Adrenal gland (tissue), 12 donors: ENCODE data around the gene FMNL2. TPM values are rescaled to one million over a fixed set of nuclear protein-coding genes. Genes with fewer than 3 reads are reported as not detected.
A peak's percentile ranks its signal among the peaks of the same experiment; 100 is the strongest.

Experiments used
- DNase-seq, 7 donors: peaks; one replicate each; pipeline ENCODE4 v3.0.0-alpha.2; 2019 to 2020
- H3K27ac ChIP-seq, 5 donors: fragments of 200-600 bp; sonication (generic) in 4 of 5; 1 replicate in 3 of 5; 2 replicates in 2 of 5; pipeline versions ENCODE4 v1.5.1 to v1.8.0; 2016 to 2020; ENCODE audit warnings: mild to moderate bottlenecking in 1 of 5
- H3K27me3 ChIP-seq: fragments of 200-600 bp; 2 replicates; pipeline ENCODE4 v1.8.0; 2021
- H3K36me3 ChIP-seq, 2 donors: fragments of 200-600 bp; replicated peaks in 1 of 2; 1 replicate in 1 of 2; 2 replicates in 1 of 2; pipeline versions ENCODE4 v1.5.1 to v1.8.0; 2018 to 2022
- H3K4me1 ChIP-seq, 2 donors: fragments of 200-600 bp; replicated peaks in 1 of 2; 1 replicate in 1 of 2; 2 replicates in 1 of 2; pipeline versions ENCODE4 v1.5.1 to v1.8.0; 2018 to 2021
- H3K4me3 ChIP-seq, 4 donors: fragments of 200-600 bp; sonication (generic) in 3 of 4; one replicate each; pipeline ENCODE4 v1.5.1; 2016 to 2018
- H3K9me3 ChIP-seq, 3 donors: fragments of 200-600 bp; sonication (generic) in 1 of 3; replicated peaks in 1 of 3; 1 replicate in 2 of 3; 2 replicates in 1 of 3; pipeline versions ENCODE4 v1.5.1 to v1.8.0; 2016 to 2021
- POLR2A ChIP-seq, 2 donors: fragments of 450-650 bp; IDR thresholded peaks; one replicate each; pipeline ENCODE4 v1.6.1; 2017; ENCODE audit warnings: antibody characterized with exemption in 2 of 2, mild to moderate bottlenecking in 2 of 2, moderate library complexity in 1 of 2
- WGBS, 4 donors: extraction: QIAGEN DNeasy Blood & Tissue Kit in 2 of 4; methylation state at CpG; one replicate each; pipeline versions ENCODE4 v1.1.5 to v1.1.7; 2013 to 2017; 5-methylcytosine and 5-hydroxymethylcytosine counted together
- intact Hi-C, 2 donors: fragments of 100-400 bp; cut with DNase I; formaldehyde crosslinking; loops; one replicate each; pipeline versions ENCODE4 v1.14.1 to v1.15.0; 2022 to 2023
- polyA plus RNA-seq, 3 donors: library from polyadenylated mRNA; stranded (reverse); fragments of 200-250 nt in 2 of 3; fragments of 350-450 nt in 1 of 3; fragmentation: Illumina TruSeq in 1 of 3; extraction: RNeasy Lipid Tissue Mini Kit (QIAGEN cat#74804) in 1 of 3; gene quantifications; one replicate each; pipeline ENCODE4 v1.2.3, GENCODE V29; 2013 to 2014
- total RNA-seq, 9 donors: library from RNA; depleted of rRNA in 4 of 9; stranded (reverse); fragments of >200 nt in 4 of 9; fragments of 120-200 nt in 1 of 9; fragmentation: NEBNext Ultra II Directional in 1 of 9; extraction: Animal tissue kit (Norgen Biotek cat#: 25700) in 1 of 9; gene quantifications; one replicate each; pipeline versions ENCODE4 v1.1.0 to v1.2.4, GENCODE V29; 2013 to 2023
- TF ChIP-seq, protein P1 (sequence below), 6 experiments: fragments of 450-650 bp in 4 of 6; fragments of 200-600 bp in 2 of 6; sonication (generic) in 1 of 6; IDR thresholded peaks; 1 replicate in 5 of 6; 2 replicates in 1 of 6; pipeline versions ENCODE4 v1.5.1 to v1.8.0; 2016 to 2021; ENCODE audit warnings: antibody characterized with exemption in 6 of 6, mild to moderate bottlenecking in 2 of 6, moderate library complexity in 1 of 6
- donor health status: healthy with polysubstance abuse.
- donor health status: Bipolar disorder and iron deficiency.
- donor health status: DM: yes; HTN: yes; CAD: no.
- donor health status: DM: no; HTN: no; CAD: no.
- donor health status: DM: no; HTN: no; CAD: no.
- donor health status: DM: yes; HTN: yes; CAD: no.

The FMNL2 gene
- total and polyA plus RNA-seq, 12 donors, result 23.5 to 54.2 (median 36.7) TPM

DNA sequence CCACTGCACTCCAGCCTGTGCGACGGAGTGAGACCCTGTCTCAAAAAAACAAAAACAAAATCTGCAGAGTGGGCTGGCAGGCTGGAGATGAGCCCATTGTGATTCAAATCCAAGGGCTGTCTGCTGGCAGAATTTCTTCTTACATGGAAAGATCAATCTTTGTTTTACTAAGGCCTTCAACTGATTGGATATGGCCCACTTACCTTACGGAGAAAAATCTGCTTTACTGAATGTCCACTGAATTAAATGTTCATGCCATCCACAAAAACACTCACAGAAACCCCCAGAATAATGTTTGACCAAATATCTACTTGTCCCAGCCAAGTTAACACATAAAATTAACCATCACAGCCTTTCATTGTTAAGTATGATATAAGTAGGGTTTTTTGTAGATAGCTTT is 8.3 kb upstream of the FMNL2 start:
- Histone ChIP-seq H3K4me3 (no peak overlapping the region), H3K27me3 (no peaks in the 10 kb centered on the region), H3K9me3 (no peaks in the 10 kb centered on the region), H3K27ac (no peak overlapping the region), H3K36me3 (no peaks in the 10 kb centered on the region), H3K4me1 (no peaks in the 10 kb centered on the region)
- 95 to 99% (median 96%) methylated on average over 3 of the region's 3 CpGs for WGBS, 4 donors
- DNase-seq, result no peak
- TF ChIP-seq POLR2A (IDR thresholded peaks at IDR 0.05), result no peak
- TF ChIP-seq, protein P1, sequence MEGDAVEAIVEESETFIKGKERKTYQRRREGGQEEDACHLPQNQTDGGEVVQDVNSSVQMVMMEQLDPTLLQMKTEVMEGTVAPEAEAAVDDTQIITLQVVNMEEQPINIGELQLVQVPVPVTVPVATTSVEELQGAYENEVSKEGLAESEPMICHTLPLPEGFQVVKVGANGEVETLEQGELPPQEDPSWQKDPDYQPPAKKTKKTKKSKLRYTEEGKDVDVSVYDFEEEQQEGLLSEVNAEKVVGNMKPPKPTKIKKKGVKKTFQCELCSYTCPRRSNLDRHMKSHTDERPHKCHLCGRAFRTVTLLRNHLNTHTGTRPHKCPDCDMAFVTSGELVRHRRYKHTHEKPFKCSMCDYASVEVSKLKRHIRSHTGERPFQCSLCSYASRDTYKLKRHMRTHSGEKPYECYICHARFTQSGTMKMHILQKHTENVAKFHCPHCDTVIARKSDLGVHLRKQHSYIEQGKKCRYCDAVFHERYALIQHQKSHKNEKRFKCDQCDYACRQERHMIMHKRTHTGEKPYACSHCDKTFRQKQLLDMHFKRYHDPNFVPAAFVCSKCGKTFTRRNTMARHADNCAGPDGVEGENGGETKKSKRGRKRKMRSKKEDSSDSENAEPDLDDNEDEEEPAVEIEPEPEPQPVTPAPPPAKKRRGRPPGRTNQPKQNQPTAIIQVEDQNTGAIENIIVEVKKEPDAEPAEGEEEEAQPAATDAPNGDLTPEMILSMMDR (IDR thresholded peaks at IDR 0.05), result no peak
- intact Hi-C loops, result no loop called here

DNA sequence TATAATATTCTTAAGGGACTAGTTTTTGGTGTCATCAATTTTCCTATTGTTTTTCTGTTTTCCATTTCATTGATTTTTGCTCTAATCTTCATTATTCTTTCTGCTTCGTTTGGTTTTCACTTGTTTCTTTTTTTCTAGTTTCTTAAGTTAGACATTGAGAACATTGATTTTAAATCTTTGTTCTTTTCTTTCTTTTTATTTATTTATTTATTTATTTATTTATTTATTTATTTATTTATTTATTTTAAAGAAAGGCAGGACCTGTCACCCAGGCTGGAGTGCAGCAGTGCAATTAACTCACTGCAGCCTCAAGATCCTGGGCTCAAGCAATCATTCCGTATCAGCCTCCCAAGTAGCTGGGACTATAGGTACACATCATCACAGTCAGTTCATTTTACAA is 7.0 kb upstream of the FMNL2 start:
- no peak for DNase-seq
- H3K4me3 ChIP-seq, result no peak overlapping the region
- intact Hi-C loops, result no loop called here
- H3K4me1 ChIP-seq, result no peaks in the 10 kb centered on the region
- TF ChIP-seq POLR2A (IDR thresholded peaks at IDR 0.05), result no peak
- TF ChIP-seq, protein P1 (IDR thresholded peaks at IDR 0.05), result no peak
- H3K36me3 ChIP-seq, result no peaks in the 10 kb centered on the region
- H3K9me3 ChIP-seq, result no peaks in the 10 kb centered on the region
- WGBS, 4 donors, result 84 to 94% (median 87%) methylated on average over 2 of the region's 2 CpGs
- H3K27ac ChIP-seq, result no peak overlapping the region
- no peaks in the 10 kb centered on the region for H3K27me3 ChIP-seq

DNA sequence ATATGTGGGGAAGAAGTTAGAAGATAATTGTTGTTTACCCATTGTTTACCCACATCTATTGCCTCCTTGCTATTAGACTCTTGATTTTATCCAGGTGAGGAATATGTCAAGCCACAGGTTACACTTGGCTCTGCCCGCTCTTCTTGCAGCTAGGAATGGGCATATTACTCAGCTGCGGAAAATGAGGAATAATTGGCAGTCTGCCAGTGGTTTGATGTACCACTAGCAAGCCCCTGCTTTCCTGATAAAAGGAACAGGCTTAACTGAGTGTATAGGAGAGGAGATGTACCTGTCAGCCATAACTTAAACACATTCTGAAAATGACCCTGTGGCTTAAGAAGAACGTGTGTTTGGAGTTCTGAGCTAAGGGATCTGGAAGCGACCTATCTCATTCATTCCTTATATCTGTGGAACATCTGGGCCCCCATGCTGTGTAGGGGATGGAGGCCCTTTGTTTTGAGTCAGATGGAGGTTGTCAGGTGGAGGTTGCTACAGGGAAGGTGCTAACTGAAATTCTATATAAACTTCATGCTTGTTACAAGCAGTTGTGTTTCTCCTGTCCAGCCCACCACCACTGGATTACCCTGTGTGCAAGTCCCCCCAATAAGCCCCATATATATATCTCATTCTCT is 4.6 kb upstream of the FMNL2 start:
- 77 to 92% (median 79%) methylated on average over 4 of the region's 4 CpGs for WGBS, 4 donors
- no peak for DNase-seq
- Histone ChIP-seq H3K27ac (no peak overlapping the region), H3K27me3 (no peaks in the 10 kb centered on the region), H3K36me3 (no peaks in the 10 kb centered on the region), H3K9me3 (no peaks in the 10 kb centered on the region), H3K4me3 (no peak overlapping the region), H3K4me1 (peaks cover 0 to 7% of the 10 kb centered on the region in 2 donors)
- TF ChIP-seq, protein P1 (IDR thresholded peaks at IDR 0.05), result no peak
- no peak for TF ChIP-seq POLR2A (IDR thresholded peaks at IDR 0.05)
- intact Hi-C loops, result loop anchor here (10.0 kb wide), 3 partner anchors 136 to 304 kb away; no protein-coding TSS in a partner anchor

DNA sequence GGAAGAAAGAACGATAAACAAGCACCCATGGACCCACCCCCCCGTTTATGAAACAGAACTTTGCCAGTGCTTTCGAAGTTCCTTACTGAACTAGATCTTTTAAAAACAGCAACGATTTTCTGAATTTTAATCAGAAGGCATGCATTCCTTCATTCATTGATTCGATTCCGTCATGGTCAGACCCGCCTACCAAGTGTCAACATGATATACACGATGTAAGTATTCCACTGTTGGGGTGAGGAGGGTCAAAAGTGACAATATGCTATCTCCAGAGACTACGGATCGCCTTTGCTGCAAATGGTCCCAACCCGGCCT is 316 bp upstream of the FMNL2 start:
- WGBS, 4 donors, result 2 to 4% (median 3%) methylated on average over 11 of the region's 11 CpGs
- Histone ChIP-seq H3K9me3 (no peaks in the 10 kb centered on the region), H3K27ac (peak overlapping the region in 3 of 5 donors; percentile 78 to 89 (median 86)), H3K4me1 (peaks cover 0 to 11% of the 10 kb centered on the region in 2 donors), H3K36me3 (no peaks in the 10 kb centered on the region), H3K4me3 (peak overlapping the region in 3 of 4 donors; percentile 92 to 97 (median 93)), H3K27me3 (no peaks in the 10 kb centered on the region)
- TF ChIP-seq, protein P1 (IDR thresholded peaks at IDR 0.05), result no peak
- TF ChIP-seq POLR2A (IDR thresholded peaks at IDR 0.05), result no peak
- DNase-seq, result no peak
- intact Hi-C loops, result loop anchor here (10.0 kb wide), 3 partner anchors 140 to 300 kb away; no protein-coding TSS in a partner anchor
